HepG2 (cell line): Measurements from ENCODE around the gene GSTCD. TPM values are rescaled to one million over a fixed set of nuclear protein-coding genes. Genes with fewer than 3 reads are reported as not detected.

ENCODE experiments used
- ATAC-seq: fragments of 200-7000 bp; cut with Tn5 transposase; 3 replicates; pipeline ENCODE4 v1.9.1; 2020; ENCODE audit warnings: mild to moderate bottlenecking, moderate library complexity
- BruUV-seq: library from RNA; stranded (reverse); fragments of 400-500 nt; replicated peaks from 2 replicates; lab custom pipeline; 2021; lab: Mats Ljungman, UMichigan
- CTCF ChIA-PET: fragments of 300-600 bp; formaldehyde crosslinking; extraction: SDS; loops from one replicate; lab custom pipeline; 2021; ENCODE audit warnings: low total read pairs, inconsistent platforms, low intra/inter-chr PET ratio; lab: Yijun Ruan, JAX
- POLR2A ChIA-PET: fragments of 350-600 bp; sonication (Branson Sonifier 250); formaldehyde crosslinking; loops from one replicate; lab custom pipeline; 2020; ENCODE audit warnings: antibody characterized with exemption, inconsistent platforms; lab: Yijun Ruan, JAX
- DNase-seq: peaks from one replicate; pipeline ENCODE4 v3.0.0-alpha.2; 2015; ENCODE audit warnings: low spot score
- FAIRE-seq: peaks from 3 replicates; lab custom pipeline; 2011; peaks lifted over from hg19 to GRCh38; lab: Jason Lieb, UNC
- H2AFZ ChIP-seq: one replicate; pipeline ENCODE4 v1.6.1; 2011; ENCODE audit warnings: low read length, inconsistent platforms
- H3K27ac ChIP-seq: fragments of 300-600 bp; 3 replicates; pipeline ENCODE4 v1.8.0; 2011; ENCODE audit warnings: mixed run types, mild to moderate bottlenecking, mixed read lengths, low read length, inconsistent platforms; ENCODE audit not compliant: insufficient read depth; ENCODE audit errors: extremely low read length
- H3K27me3 ChIP-seq, 2 experiments: fragments of 200-600 bp in 1 of 2; 2 replicates in 1 of 2; 3 replicates in 1 of 2; pipeline versions ENCODE4 v1.6.0 to v1.8.0; 2011; ENCODE audit warnings: low read length in 2 of 2, mild to moderate bottlenecking in 2 of 2, moderate library complexity in 2 of 2, inconsistent platforms in 1 of 2; ENCODE audit not compliant: insufficient read depth in 2 of 2, control insufficient read depth in 1 of 2
- H3K36me3 ChIP-seq, 2 experiments: fragments of 200-600 bp in 1 of 2; replicated peaks in 1 of 2; 2 replicates in 1 of 2; 3 replicates in 1 of 2; pipeline versions ENCODE4 v1.5.1 to v1.8.0; 2011; ENCODE audit warnings: low read length in 2 of 2, inconsistent platforms in 1 of 2; ENCODE audit not compliant: insufficient read depth in 2 of 2, control insufficient read depth in 1 of 2
- H3K4me1 ChIP-seq: 2 replicates; pipeline ENCODE4 v1.5.1; 2012; ENCODE audit warnings: low read length, inconsistent platforms; ENCODE audit not compliant: insufficient read depth
- H3K4me2 ChIP-seq: 2 replicates; pipeline ENCODE4 v1.6.0; 2011; ENCODE audit warnings: low read depth, low read length, inconsistent platforms
- H3K4me3 ChIP-seq, 3 experiments: fragments of 200-600 bp in 1 of 3; sonication (generic), shearing (Covaris generic) in 1 of 3; replicated peaks in 1 of 3; 2 replicates each; pipeline ENCODE4 v1.5.1; 2011 to 2016; ENCODE audit warnings: low read length in 3 of 3, inconsistent platforms in 2 of 3, low read depth in 2 of 3, mild to moderate bottlenecking in 2 of 3, control low read depth in 1 of 3, mixed read lengths in 1 of 3; ENCODE audit not compliant: insufficient read depth in 1 of 3
- H3K79me2 ChIP-seq: one replicate; pipeline ENCODE4 v1.6.1; 2011; ENCODE audit warnings: low read length, inconsistent platforms; ENCODE audit not compliant: insufficient read depth
- H3K9ac ChIP-seq: 2 replicates; pipeline ENCODE4 v1.6.0; 2011; ENCODE audit warnings: mild to moderate bottlenecking, low read depth, low read length, inconsistent platforms; ENCODE audit not compliant: insufficient read depth
- H3K9me3 ChIP-seq: 2 replicates; pipeline ENCODE4 v1.5.1; 2012; ENCODE audit warnings: mild to moderate bottlenecking, low read length
- H4K20me1 ChIP-seq: 2 replicates; pipeline ENCODE4 v1.6.0; 2011; ENCODE audit warnings: inconsistent platforms, mild to moderate bottlenecking, low read length, moderate library complexity; ENCODE audit not compliant: insufficient read depth
- CBFB ChIP-seq: sonication (generic); formaldehyde crosslinking; IDR thresholded peaks from 2 replicates; pipeline ENCODE4 v1.4.0; 2020; ENCODE audit warnings: missing genetic modification reagents
- CHD4 ChIP-seq: fragments of 200-600 bp; sonication (generic); IDR thresholded peaks from 2 replicates; pipeline ENCODE4 v1.7.0; 2017; ENCODE audit warnings: mild to moderate bottlenecking, low read length, borderline replicate concordance
- FOXA1 ChIP-seq, 2 experiments: fragments of 450-650 bp in 1 of 2; sonication (generic) in 1 of 2; formaldehyde crosslinking in 1 of 2; IDR thresholded peaks; 2 replicates each; pipeline versions ENCODE4 v1.4.0 to v1.6.1; 2016 to 2020; ENCODE audit warnings: missing genetic modification reagents in 1 of 2
- KDM1A ChIP-seq: IDR thresholded peaks from 2 replicates; pipeline ENCODE4 v1.6.1; 2016; ENCODE audit warnings: missing compliant biosample characterization
- KLF13 ChIP-seq: sonication (generic); formaldehyde crosslinking; IDR thresholded peaks from 2 replicates; pipeline ENCODE4 v1.4.0; 2020; ENCODE audit warnings: mild to moderate bottlenecking, missing genetic modification reagents
- MIER2 ChIP-seq: IDR thresholded peaks from 2 replicates; pipeline ENCODE4 v1.6.1; 2016; ENCODE audit warnings: missing biosample characterization, missing genetic modification reagents
- RBM22 ChIP-seq: fragments of 200-400 bp; formaldehyde crosslinking; optimal IDR thresholded peaks from 2 replicates; pipeline ENCODE3; 2017; ENCODE audit warnings: mild to moderate bottlenecking, low read length, moderate library complexity
- TP53 ChIP-seq: sonication (generic); formaldehyde crosslinking; conservative IDR thresholded peaks from 2 replicates; pipeline ENCODE4 v1.4.0; 2020; ENCODE audit warnings: missing genetic modification reagents
- ZBTB38 ChIP-seq: sonication (generic); formaldehyde crosslinking; IDR thresholded peaks from 2 replicates; pipeline ENCODE4 v1.5.1; 2020; ENCODE audit warnings: mild to moderate bottlenecking, missing genetic modification reagents
- ZNF232 ChIP-seq: sonication (generic); formaldehyde crosslinking; IDR thresholded peaks from 2 replicates; pipeline ENCODE4 v1.4.0; 2020; ENCODE audit warnings: missing genetic modification reagents, borderline replicate concordance
- ZNF337 ChIP-seq: sonication (generic); formaldehyde crosslinking; IDR thresholded peaks from 2 replicates; pipeline ENCODE4 v1.5.1; 2020; ENCODE audit warnings: missing genetic modification reagents, low read depth, mild to moderate bottlenecking, borderline replicate concordance
- WGBS: methylation state at CpG from one replicate; pipeline ENCODE4 v1.1.6; 2017; ENCODE audit warnings: low lambda C conversion rate; 5-methylcytosine and 5-hydroxymethylcytosine counted together
- in situ Hi-C: cut with HindIII; loops from 2 replicates; pipeline ENCODE4 v1.10.0; 2017; ENCODE audit warnings: low pct_unique_long_range_greater_than_20kb; ENCODE audit not compliant: extremely low pct_ligation_motif_present
- intact Hi-C: fragments of 100-400 bp; cut with micrococcal nuclease; formaldehyde crosslinking; loops from one replicate; pipeline ENCODE4 v1.10.0; 2022; ENCODE audit not compliant: unreplicated experiment
- polyA plus RNA-seq, 8 experiments: library from polyadenylated mRNA; depleted of rRNA in 3 of 8; stranded (reverse) in 7 of 8; unstranded in 1 of 8; fragments of >200 nt; fragmentation: Illumina TruSeq in 4 of 8; extraction: Trizol in 4 of 8; gene quantifications; 2 replicates each; pipeline versions ENCODE4 v1.2.1 to v1.2.3, GENCODE V29; 2011 to 2016; ENCODE audit warnings: low read depth in 4 of 8, missing spikeins in 1 of 8, mixed read lengths in 1 of 8; ENCODE audit not compliant: insufficient read depth in 1 of 8
- total RNA-seq, 5 experiments: library from RNA; depleted of rRNA; stranded (reverse); fragments of >200 nt; fragmentation: Illumina TruSeq; extraction: Trizol; gene quantifications; 2 replicates each; pipeline ENCODE4 v1.2.3, GENCODE V29; 2016; ENCODE audit warnings: low read depth in 1 of 5
- TF ChIP-seq, protein P1 (sequence below): sonication (generic); formaldehyde crosslinking; IDR thresholded peaks from 2 replicates; pipeline ENCODE4 v1.4.0; 2020; ENCODE audit warnings: missing genetic modification reagents, borderline replicate concordance
- TF ChIP-seq, protein P2 (sequence below): sonication (generic); formaldehyde crosslinking; conservative IDR thresholded peaks from 2 replicates; pipeline ENCODE4 v1.4.0; 2020; ENCODE audit warnings: missing genetic modification reagents
- TF ChIP-seq, protein P3 (sequence below): sonication (generic); formaldehyde crosslinking; IDR thresholded peaks from 2 replicates; pipeline ENCODE4 v1.9.0; 2022; ENCODE audit warnings: missing genetic modification reagents, mild to moderate bottlenecking, borderline replicate concordance
- TF ChIP-seq, protein P4 (sequence below): IDR thresholded peaks from 2 replicates; pipeline ENCODE4 v1.6.1; 2016; ENCODE audit warnings: control low read depth

The GSTCD gene
- total and polyA plus RNA-seq, 2 of the 13 experiments (the other 11 are each of a cell fraction or from before 2014, with no cell fraction given) = 7.9 to 30.8 TPM

DNA sequence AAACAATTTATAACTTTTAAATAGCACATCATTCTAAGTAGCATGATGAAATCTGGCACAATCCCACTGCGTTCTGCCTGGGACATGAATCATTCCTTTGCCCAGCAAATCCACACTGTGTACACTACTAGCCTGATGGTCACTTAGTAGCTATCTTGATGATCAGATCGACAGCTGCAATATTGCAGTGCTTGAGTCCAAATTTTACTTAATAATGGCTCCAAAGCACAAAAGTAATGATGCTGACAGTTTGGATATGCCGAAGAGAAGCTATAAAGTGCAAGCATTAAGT, 100.1 kb downstream of the GSTCD start:
- no peak for FAIRE-seq
- intact Hi-C loops = no loop called here
- DNase-seq = no peak

More for the DNA sequence above, 100.1 kb downstream of the GSTCD start:
- Histone ChIP-seq H3K9me3 (no peaks in the 10 kb centered on the region), H2AFZ (no peak overlapping the region), H3K27ac (no peak overlapping the region), H3K4me1 (no peaks in the 10 kb centered on the region), H3K9ac (no peak overlapping the region), H3K27me3 (no peaks in the 10 kb centered on the region), H3K4me2 (no peak overlapping the region), H3K36me3 (no peaks in the 10 kb centered on the region), H3K79me2 (no peaks in the 10 kb centered on the region), H4K20me1 (no peaks in the 10 kb centered on the region), H3K4me3 (no peak overlapping the region)
- ATAC-seq = no peak
- ChIA-PET CTCF (no interaction called here), POLR2A (no interaction called here)
- no TSS peak for BruUV-seq
- in situ Hi-C loops = no loop called here
- no peak for TF ChIP-seq CBFB
- no peak for TF ChIP-seq CHD4
- TF ChIP-seq, protein P1, sequence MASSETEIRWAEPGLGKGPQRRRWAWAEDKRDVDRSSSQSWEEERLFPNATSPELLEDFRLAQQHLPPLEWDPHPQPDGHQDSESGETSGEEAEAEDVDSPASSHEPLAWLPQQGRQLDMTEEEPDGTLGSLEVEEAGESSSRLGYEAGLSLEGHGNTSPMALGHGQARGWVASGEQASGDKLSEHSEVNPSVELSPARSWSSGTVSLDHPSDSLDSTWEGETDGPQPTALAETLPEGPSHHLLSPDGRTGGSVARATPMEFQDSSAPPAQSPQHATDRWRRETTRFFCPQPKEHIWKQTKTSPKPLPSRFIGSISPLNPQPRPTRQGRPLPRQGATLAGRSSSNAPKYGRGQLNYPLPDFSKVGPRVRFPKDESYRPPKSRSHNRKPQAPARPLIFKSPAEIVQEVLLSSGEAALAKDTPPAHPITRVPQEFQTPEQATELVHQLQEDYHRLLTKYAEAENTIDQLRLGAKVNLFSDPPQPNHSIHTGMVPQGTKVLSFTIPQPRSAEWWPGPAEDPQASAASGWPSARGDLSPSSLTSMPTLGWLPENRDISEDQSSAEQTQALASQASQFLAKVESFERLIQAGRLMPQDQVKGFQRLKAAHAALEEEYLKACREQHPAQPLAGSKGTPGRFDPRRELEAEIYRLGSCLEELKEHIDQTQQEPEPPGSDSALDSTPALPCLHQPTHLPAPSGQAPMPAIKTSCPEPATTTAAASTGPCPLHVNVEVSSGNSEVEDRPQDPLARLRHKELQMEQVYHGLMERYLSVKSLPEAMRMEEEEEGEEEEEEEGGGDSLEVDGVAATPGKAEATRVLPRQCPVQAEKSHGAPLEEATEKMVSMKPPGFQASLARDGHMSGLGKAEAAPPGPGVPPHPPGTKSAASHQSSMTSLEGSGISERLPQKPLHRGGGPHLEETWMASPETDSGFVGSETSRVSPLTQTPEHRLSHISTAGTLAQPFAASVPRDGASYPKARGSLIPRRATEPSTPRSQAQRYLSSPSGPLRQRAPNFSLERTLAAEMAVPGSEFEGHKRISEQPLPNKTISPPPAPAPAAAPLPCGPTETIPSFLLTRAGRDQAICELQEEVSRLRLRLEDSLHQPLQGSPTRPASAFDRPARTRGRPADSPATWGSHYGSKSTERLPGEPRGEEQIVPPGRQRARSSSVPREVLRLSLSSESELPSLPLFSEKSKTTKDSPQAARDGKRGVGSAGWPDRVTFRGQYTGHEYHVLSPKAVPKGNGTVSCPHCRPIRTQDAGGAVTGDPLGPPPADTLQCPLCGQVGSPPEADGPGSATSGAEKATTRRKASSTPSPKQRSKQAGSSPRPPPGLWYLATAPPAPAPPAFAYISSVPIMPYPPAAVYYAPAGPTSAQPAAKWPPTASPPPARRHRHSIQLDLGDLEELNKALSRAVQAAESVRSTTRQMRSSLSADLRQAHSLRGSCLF (CRISPR knock-in tag) = no peak
- TF ChIP-seq, protein P2, sequence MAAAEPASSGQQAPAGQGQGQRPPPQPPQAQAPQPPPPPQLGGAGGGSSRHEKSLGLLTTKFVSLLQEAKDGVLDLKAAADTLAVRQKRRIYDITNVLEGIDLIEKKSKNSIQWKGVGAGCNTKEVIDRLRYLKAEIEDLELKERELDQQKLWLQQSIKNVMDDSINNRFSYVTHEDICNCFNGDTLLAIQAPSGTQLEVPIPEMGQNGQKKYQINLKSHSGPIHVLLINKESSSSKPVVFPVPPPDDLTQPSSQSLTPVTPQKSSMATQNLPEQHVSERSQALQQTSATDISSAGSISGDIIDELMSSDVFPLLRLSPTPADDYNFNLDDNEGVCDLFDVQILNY = no peak
- no peak for TF ChIP-seq ZBTB38
- TF ChIP-seq, protein P3, sequence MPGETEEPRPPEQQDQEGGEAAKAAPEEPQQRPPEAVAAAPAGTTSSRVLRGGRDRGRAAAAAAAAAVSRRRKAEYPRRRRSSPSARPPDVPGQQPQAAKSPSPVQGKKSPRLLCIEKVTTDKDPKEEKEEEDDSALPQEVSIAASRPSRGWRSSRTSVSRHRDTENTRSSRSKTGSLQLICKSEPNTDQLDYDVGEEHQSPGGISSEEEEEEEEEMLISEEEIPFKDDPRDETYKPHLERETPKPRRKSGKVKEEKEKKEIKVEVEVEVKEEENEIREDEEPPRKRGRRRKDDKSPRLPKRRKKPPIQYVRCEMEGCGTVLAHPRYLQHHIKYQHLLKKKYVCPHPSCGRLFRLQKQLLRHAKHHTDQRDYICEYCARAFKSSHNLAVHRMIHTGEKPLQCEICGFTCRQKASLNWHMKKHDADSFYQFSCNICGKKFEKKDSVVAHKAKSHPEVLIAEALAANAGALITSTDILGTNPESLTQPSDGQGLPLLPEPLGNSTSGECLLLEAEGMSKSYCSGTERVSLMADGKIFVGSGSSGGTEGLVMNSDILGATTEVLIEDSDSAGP (CRISPR knock-in tag) = no peak
- TF ChIP-seq, protein P4, sequence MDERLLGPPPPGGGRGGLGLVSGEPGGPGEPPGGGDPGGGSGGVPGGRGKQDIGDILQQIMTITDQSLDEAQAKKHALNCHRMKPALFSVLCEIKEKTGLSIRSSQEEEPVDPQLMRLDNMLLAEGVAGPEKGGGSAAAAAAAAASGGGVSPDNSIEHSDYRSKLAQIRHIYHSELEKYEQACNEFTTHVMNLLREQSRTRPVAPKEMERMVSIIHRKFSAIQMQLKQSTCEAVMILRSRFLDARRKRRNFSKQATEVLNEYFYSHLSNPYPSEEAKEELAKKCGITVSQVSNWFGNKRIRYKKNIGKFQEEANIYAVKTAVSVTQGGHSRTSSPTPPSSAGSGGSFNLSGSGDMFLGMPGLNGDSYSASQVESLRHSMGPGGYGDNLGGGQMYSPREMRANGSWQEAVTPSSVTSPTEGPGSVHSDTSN = no peak
- no peak for TF ChIP-seq FOXA1 (IDR thresholded peaks at IDR 0.05)
- no peak for TF ChIP-seq FOXA1 (CRISPR knock-in tag; IDR thresholded peaks at IDR 0.05)
- no peak for TF ChIP-seq ZNF232 (CRISPR knock-in tag)
- no peak for TF ChIP-seq KDM1A (CRISPR knock-in tag)
- TF ChIP-seq ZNF337 (CRISPR knock-in tag) = no peak
- TF ChIP-seq MIER2 (CRISPR knock-in tag) = no peak
- no peak for TF ChIP-seq TP53 (CRISPR knock-in tag)
- no peak for TF ChIP-seq RBM22
- TF ChIP-seq KLF13 = no peak
- WGBS = 86% methylated on average over 3 of the region's 3 CpGs
